K562 (cell line): Measurements from ENCODE around the gene OR2S2. TPM values are rescaled to one million over a fixed set of nuclear protein-coding genes. Genes with fewer than 3 reads are reported as not detected.

Experiments used
- CHD1 ChIP-seq: fragments of 200-600 bp; sonication (generic); IDR thresholded peaks from one replicate; pipeline ENCODE4 v1.6.1; 2012; ENCODE audit warnings: mild to moderate bottlenecking, moderate library complexity, low read length, inconsistent platforms
- CXXC5 ChIP-seq: fragments of 250-450 bp; sonication (Bioruptor Pico); IDR thresholded peaks from 2 replicates; pipeline ENCODE4 v1.8.0; 2022; ENCODE audit warnings: inconsistent platforms, mild to moderate bottlenecking, moderate library complexity
- DDX20 ChIP-seq: fragments of 450-650 bp; IDR thresholded peaks from 2 replicates; pipeline ENCODE4 v1.6.1; 2016; ENCODE audit warnings: missing genetic modification characterization, low read depth, mild to moderate bottlenecking, missing compliant biosample characterization, moderate library complexity
- EHMT2 ChIP-seq: fragments of 450-650 bp; IDR thresholded peaks from 2 replicates; pipeline ENCODE4 v1.6.1; 2018; ENCODE audit warnings: antibody characterized with exemption
- ETV6 ChIP-seq, 3 experiments: fragments of 150-350 bp in 1 of 3; sonication (generic) in 1 of 3; formaldehyde crosslinking in 1 of 3; IDR thresholded peaks; 2 replicates each; pipeline versions ENCODE4 v1.6.1 to v1.8.0; 2014 to 2022; ENCODE audit warnings: borderline replicate concordance in 2 of 3, low read depth in 2 of 3, antibody characterized with exemption in 1 of 3, low read length in 1 of 3, mild to moderate bottlenecking in 1 of 3, missing genetic modification reagents in 1 of 3
- FOSL1 ChIP-seq: fragments of 200-800 bp; sonication (Bioruptor generic); conservative IDR thresholded peaks from 2 replicates; pipeline ENCODE4 v1.6.1; 2016; ENCODE audit warnings: missing genetic modification characterization, missing compliant biosample characterization
- FOXP4 ChIP-seq: sonication (generic); formaldehyde crosslinking; IDR thresholded peaks from 2 replicates; pipeline ENCODE4 v1.8.0; 2022; ENCODE audit warnings: mild to moderate bottlenecking, missing genetic modification reagents, borderline replicate concordance
- HIVEP1 ChIP-seq: fragments of 250-450 bp; sonication (Bioruptor Pico); IDR thresholded peaks from 2 replicates; pipeline ENCODE4 v1.4.0; 2020; ENCODE audit warnings: mild to moderate bottlenecking
- MCM2 ChIP-seq: fragments of 450-650 bp; IDR thresholded peaks from 2 replicates; pipeline ENCODE4 v1.6.1; 2017; ENCODE audit warnings: low read depth, mild to moderate bottlenecking
- NFATC3 ChIP-seq: fragments of 450-650 bp; IDR thresholded peaks from 2 replicates; pipeline ENCODE4 v1.6.1; 2017; ENCODE audit warnings: mild to moderate bottlenecking
- NFE2L1 ChIP-seq: fragments of 450-650 bp; IDR thresholded peaks from 2 replicates; pipeline ENCODE4 v1.6.1; 2016; ENCODE audit warnings: missing genetic modification characterization, low read depth, mild to moderate bottlenecking, missing compliant biosample characterization, moderate library complexity, borderline replicate concordance
- PHF20 ChIP-seq: fragments of 450-650 bp; IDR thresholded peaks from 2 replicates; pipeline ENCODE4 v1.6.1; 2018; ENCODE audit not compliant: partially characterized antibody
- PKNOX1 ChIP-seq: fragments of 450-650 bp; IDR thresholded peaks from 2 replicates; pipeline ENCODE4 v1.6.1; 2016
- RBM14 ChIP-seq: fragments of 200-400 bp; formaldehyde crosslinking; IDR thresholded peaks from 2 replicates; pipeline ENCODE4 v1.6.1; 2018; ENCODE audit warnings: low read depth, mild to moderate bottlenecking, low read length, moderate library complexity, borderline replicate concordance; ENCODE audit not compliant: insufficient read depth
- SPI1 ChIP-seq: IDR thresholded peaks from 2 replicates; pipeline ENCODE4 v1.6.1; 2011; ENCODE audit warnings: low read depth, low read length, control low read depth, borderline replicate concordance
- SREBF2 ChIP-seq: sonication (generic); formaldehyde crosslinking; IDR thresholded peaks from 2 replicates; pipeline ENCODE4 v1.4.0; 2020; ENCODE audit warnings: mild to moderate bottlenecking, missing genetic modification reagents
- SRSF1 ChIP-seq: fragments of 200-400 bp; formaldehyde crosslinking; IDR thresholded peaks from 2 replicates; pipeline ENCODE4 v1.6.1; 2017; ENCODE audit warnings: mild to moderate bottlenecking, low read depth, low read length, moderate library complexity
- ZBTB9 ChIP-seq: fragments of 450-650 bp; formaldehyde crosslinking; IDR thresholded peaks from 2 replicates; pipeline ENCODE4 v1.4.0; 2020; ENCODE audit warnings: mild to moderate bottlenecking, moderate library complexity
- ZNF584 ChIP-seq: fragments of 200-800 bp; sonication (Bioruptor generic); IDR thresholded peaks from 2 replicates; pipeline ENCODE4 v1.6.1; 2016; ENCODE audit warnings: low read depth, mild to moderate bottlenecking, missing genetic modification characterization, missing compliant biosample characterization
- ZNF589 ChIP-seq: fragments of 200-800 bp; sonication (Bioruptor generic); IDR thresholded peaks from 2 replicates; pipeline ENCODE4 v1.6.1; 2016; ENCODE audit warnings: low read depth, missing genetic modification characterization, missing compliant biosample characterization
- ZNF780A ChIP-seq: fragments of 250-450 bp; sonication (Bioruptor Pico); IDR thresholded peaks from 2 replicates; pipeline ENCODE4 v1.5.0; 2021; ENCODE audit warnings: mild to moderate bottlenecking
- polyA plus RNA-seq, 8 experiments: library from polyadenylated mRNA; depleted of rRNA in 4 of 8; stranded (reverse) in 5 of 8; unstranded in 3 of 8; fragments of >200 nt; fragmentation: Nextera tagmentation in 2 of 8; fragmentation: Illumina TruSeq in 1 of 8; extraction: Ambion mirVana in 2 of 8; extraction: Trizol in 1 of 8; gene quantifications; 2 replicates each; pipeline versions ENCODE4 v1.2.1 to v1.2.3, GENCODE V29; 2011 to 2014; ENCODE audit warnings: inconsistent platforms in 1 of 8, missing spikeins in 1 of 8
- total RNA-seq, 7 experiments: library from RNA; depleted of rRNA in 6 of 7; stranded (reverse); fragments of >200 nt in 6 of 7; fragmentation: Illumina TruSeq in 2 of 7; extraction: Trizol in 2 of 7; gene quantifications; 2 replicates each; pipeline versions ENCODE4 v1.2.1 to v1.2.3, GENCODE V29; 2011 to 2021; ENCODE audit warnings: low replicate concordance in 1 of 7
- TF ChIP-seq, protein P1 (sequence below): sonication (generic); formaldehyde crosslinking; IDR thresholded peaks from 2 replicates; pipeline ENCODE4 v1.8.0; 2023; ENCODE audit warnings: mild to moderate bottlenecking, missing genetic modification reagents

OR2S2 gene
- total and polyA plus RNA-seq, 9 of the 15 experiments (the other 6 are each of a cell fraction or from before 2014, with no cell fraction given): not detected

- TF ChIP-seq ZBTB9 (peak; percentile 42; the same call in 1 of the 2 replicates), CXXC5 (peak; percentile 70), PHF20 (no peak), NFATC3 (no peak), ZNF584 (CRISPR knock-in tag) (no peak), RBM14 (no peak), FOSL1 (tag) (0 out of 2 replicates have a peak, but pooled peaks have one; percentile 21), DDX20 (tag) (no peak), ETV6 (IDR thresholded peaks at IDR 0.05; ENCODE audit: borderline replicate concordance in 1 of 2, low read depth in 2 of 2, low read length in 1 of 2) (0 out of 4 replicates have a peak, but pooled peaks of 1 of the 2 experiments have one; percentile 44), ETV6 (CRISPR knock-in tag; IDR thresholded peaks at IDR 0.05; ENCODE audit: borderline replicate concordance) (no peak), ZNF589 (CRISPR knock-in tag) (peak; percentile 63; the same call in 1 of the 2 replicates), PKNOX1 (no peak), SPI1 (peak; percentile 35; the same call in 1 of the 2 replicates), CHD1 (no peak), NFE2L1 (tag) (no peak), SRSF1 (no peak), SREBF2 (CRISPR knock-in tag) (no peak), FOXP4 (CRISPR knock-in tag) (no peak), HIVEP1 (no peak), EHMT2 (no peak), ZNF780A (CRISPR knock-in tag) (no peak), MCM2 (no peak)
- TF ChIP-seq, protein P1, sequence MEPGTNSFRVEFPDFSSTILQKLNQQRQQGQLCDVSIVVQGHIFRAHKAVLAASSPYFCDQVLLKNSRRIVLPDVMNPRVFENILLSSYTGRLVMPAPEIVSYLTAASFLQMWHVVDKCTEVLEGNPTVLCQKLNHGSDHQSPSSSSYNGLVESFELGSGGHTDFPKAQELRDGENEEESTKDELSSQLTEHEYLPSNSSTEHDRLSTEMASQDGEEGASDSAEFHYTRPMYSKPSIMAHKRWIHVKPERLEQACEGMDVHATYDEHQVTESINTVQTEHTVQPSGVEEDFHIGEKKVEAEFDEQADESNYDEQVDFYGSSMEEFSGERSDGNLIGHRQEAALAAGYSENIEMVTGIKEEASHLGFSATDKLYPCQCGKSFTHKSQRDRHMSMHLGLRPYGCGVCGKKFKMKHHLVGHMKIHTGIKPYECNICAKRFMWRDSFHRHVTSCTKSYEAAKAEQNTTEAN (CRISPR knock-in tag): no peak
These were observed 43.6 kb downstream of the OR2S2 start (continued) for GRCh38 chr9:35914301-35914807.
